T-helper 9 cell (primary cell): Measurements from ENCODE around the gene ALPL.
"Not testable (repeated sequence)": the region's sequence is repeated elsewhere in the genome, so short reads cannot be mapped to it uniquely, and the experiment has no call there.

Experiments
- DNase-seq: peaks from one replicate; pipeline ENCODE4 v3.0.0-alpha.2; 2020

Gene ALPL

DNA sequence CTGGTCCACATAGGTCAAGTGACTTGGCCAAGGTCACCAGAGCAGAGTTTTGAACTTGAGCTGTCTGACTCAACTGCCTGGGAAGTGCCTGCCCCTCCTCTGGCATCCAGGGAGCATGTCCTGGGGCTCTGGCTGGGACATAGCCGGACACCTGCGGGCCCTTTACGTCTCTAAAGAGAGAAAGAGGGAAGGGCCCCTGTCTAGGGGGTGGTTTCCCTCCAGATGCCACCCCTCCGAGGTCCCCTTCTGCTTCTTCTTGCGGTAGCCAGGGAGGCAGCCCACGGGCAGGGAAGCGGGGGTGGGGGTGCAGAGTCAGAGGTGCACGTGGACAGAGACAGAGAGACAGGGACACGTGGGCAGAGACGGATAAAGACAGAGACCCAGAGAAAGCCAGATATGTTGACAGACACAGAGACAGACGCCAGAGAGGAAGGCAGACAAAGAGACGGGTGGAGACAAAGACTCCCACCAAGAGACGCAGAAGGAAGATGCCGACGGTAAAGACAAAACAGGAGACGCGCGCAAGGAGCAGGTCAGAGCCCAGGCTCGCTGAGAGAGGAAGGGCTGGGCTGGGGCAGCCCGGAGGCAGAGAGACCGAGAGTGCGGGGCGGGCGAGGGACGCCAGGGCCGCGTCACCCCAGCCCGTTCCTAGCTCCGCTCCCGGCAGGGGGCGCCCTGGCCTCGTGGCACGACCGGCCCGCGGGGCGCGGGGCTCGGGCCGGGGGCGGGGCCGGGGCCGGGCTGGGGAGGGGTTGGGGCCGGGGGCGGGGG lies 458 bp upstream of the ALPL start:
- DNase-seq, result peak; percentile 59

DNA sequence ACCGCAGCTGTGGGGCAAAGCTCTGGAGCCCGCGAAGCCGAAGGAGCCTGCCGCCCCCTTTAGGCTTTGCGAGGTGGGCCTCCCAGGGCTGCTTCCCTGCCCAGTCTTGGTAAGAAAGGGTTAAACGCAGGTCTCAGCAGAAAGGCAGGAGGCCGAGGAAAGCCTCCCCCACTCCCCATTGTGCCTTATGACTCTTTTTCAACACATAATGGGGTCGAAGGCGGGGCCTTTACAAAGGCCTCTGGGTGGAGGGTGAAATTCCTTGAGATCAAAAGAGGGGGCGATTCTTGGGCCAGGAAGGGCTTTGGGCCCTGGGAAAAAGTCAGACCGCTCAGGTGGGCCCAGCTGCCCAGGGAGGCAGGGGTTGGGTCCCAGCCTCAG lies 880 bp downstream of the ALPL start:
- no peak for DNase-seq

DNA sequence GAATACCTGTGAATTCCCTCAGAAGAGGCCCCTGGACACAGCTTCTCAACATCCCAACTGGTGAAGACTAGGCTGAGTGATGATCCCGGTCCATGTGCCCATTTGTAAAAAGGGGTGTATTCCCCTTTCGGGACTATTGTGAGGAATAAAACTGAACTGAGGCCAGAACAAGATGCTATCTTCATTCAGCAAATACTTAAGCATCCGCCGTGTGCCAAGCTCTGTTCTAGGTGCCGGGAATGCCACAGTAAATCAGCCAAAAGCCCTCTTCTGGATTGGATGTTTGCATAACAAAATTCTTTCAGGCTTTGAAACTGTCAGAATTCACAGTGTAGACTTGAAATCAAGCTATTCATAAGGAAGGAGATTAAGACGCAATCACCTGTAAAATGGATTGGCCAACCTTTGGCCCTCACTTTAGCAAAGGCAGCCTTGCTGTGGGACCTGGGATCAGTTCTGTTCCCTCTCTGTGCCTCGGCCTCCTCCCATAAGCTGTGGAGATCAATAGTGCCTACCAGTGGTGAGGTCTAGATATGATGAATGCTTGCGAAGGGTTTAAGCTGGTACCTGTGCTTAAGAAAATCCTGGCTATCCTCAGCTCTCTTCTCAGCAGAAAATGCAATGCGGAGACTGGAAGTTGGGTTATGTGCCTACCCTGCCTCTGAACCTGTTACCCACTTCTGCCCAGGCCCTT lies 1.8 kb downstream of the ALPL start:
- no peak for DNase-seq

DNA sequence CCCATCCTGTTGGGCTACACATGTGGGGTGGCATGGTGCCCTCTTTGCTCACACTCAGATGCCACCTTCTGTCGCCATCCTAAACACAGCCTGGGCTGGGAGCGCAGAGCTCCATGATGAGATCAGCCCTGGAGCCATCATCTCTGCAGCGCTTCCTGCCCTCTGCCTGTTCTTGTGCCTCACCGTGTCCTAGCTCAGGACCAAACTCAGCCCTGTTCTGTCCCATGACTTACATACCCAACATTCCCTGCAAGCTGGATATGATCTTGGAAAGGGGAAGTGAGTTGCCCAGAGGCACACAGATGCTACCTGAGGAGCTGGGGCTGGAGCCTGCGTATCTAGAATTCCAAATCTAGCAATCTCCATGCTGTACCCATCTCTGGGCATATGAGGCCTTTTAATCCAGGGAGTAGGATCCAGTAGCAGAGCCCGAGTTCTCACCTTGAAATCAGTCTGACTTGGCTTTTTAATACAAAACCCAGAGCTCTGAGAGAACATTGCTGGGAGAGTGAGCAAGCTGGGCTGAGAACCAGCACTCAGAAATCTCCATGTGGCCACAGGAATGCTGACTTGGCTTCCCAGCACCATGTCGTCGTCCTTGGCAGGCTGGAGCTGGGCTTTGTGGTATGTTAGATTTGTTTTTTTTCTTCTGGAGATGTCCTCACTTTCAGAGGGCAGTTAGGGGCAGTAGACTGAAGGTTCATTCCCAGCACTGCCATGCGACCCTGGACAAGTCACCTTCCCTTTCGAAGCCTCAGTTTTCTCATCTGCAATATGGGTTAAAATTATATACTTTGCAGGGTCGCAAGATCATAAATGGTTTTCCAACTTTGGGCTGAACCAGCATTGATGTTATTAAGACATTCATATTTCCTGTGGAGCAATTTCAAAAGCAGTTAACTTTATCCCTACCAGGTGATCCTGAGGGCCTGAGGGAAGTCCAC lies 2.6 kb downstream of the ALPL start:
- DNase-seq, result no peak

DNA sequence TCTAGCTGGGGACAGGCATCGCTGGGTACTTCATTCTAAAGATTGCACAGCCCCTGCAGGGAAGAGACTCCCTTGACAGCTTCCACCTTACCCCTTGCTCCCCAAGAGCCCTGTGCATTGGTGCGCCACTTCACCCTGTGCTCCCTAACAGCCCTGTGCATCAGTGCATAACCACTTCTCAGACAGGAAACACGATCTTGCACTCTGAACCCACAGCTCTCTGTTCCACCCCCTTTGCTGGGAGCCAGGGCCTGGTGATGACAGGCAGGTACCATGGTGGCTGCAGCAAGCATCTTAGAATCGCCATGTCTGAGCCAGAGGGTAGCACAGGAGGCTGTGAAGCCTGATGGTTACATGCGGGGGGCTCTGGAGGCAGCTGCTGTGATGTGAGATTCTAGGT lies 5.0 kb downstream of the ALPL start:
- DNase-seq, result no peak

DNA sequence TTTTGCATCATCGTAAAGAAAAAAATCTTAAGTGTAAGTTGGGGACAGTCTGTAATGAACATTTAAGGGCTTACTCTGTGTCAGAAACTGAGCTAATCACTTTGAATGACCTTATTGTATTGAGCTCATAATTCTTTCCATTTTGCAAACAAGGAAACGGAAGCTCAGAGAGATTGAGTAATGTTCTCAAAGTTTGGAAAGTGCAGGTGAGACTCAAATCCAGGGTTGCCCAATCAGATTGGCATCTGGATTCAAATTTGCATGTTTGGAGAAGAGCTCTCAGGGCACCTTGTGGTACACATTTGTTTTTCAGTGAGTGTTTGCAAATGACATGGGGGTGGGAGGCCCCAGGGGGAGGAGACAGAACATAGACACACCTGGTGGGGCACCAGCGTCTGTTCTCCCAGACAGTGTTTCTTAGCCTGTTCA lies 8.0 kb downstream of the ALPL start:
- no peak for DNase-seq

DNA sequence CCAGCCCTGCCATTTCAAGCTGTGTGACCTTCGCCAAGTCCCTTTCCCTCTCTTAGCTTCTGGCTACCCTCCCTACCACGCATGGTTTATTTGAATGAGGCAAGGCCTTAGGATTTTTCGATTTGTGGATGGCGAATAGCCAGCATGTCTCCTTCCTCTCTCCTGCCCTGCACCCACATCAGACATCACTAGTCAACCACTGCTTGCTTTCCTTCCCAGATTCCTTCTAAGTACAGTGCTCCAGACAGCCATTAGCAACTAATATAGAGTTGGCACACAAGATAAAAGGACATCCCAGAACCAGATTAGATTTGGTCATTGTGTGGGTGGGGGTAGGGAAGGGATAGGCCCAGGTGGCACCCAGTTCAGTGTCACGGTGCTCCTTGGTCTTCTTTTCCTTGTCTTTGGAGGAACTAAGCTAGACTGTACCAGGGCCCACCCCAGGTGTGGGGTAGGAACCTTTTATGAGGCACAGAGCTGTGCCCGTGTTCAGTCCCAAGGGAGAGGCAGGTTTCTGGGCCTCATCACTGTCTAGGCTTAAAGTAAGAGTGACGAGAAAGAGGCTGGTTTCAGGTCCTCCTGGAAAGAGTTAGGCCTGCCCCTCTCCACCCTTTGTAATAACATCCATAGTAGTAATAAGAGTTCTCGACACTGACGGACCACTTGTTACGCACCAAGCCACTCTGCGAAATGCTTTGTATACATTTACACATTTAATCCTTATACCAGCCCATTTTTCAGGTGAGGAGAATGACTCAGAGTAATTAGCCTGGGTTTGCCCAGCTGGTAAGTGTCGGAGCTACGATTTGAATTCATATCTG lies 8.6 kb downstream of the ALPL start:
- DNase-seq, result no peak

DNA sequence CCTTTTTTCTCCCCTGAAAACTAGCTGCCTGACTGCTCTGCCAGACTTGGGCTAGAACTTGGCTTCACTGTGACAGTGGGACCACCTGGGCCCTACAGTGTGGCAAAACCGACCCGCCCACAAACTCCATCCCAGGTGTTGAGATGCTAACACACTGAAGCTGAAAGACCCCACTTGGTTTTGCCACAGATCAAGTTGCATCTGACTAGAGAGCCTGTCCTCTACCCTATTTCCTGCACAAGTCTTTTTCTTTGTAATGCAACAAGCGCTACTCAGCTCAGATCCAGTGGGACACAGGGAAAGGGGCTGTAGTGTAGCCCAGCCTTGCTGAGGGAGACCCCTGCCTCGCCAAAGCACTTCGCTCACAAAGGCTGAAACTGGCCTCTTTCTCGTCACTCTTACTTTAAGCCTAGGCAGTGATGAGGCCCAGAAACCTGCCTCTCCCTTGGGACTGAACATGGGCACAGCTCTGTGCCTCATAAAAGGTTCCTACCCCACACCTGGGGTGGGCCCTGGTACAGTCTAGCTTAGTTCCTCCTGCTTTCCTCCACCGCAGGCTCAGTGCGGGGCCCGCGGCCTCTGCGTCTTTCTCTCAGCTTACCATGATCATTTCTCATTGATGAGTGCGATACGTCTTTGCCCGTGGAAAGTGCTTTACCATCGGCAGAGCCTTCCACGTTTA lies 9.7 kb downstream of the ALPL start:
- no peak for DNase-seq

DNA sequence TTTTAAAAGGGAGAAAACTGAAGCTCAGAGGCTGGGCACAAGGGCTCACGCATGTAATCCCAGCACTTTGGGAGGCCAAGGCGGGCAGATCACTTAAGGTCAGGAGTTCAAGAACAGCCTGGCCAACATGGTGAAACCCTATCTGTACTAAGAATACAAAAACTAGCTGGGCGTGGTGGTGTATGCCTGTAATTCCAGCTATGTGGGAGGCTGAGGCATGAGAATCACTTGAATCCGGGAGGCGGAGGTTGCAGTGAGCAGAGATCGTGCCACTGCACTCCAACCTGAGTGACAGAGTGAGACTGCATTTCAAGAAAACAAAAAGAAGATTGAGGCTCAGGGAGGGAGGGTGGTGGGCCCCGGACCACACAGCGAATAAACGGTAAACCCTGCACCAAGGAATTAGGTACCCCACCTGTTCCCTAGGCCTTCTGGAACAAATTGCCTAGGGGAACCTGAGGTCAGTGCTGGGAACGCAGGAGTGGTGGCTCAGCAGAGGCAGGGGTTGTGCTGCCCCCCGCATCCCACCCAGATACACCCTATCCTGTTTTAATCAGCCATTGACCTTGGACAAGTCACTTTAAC lies 10.4 kb downstream of the ALPL start:
- DNase-seq, result not testable (repeated sequence)

DNA sequence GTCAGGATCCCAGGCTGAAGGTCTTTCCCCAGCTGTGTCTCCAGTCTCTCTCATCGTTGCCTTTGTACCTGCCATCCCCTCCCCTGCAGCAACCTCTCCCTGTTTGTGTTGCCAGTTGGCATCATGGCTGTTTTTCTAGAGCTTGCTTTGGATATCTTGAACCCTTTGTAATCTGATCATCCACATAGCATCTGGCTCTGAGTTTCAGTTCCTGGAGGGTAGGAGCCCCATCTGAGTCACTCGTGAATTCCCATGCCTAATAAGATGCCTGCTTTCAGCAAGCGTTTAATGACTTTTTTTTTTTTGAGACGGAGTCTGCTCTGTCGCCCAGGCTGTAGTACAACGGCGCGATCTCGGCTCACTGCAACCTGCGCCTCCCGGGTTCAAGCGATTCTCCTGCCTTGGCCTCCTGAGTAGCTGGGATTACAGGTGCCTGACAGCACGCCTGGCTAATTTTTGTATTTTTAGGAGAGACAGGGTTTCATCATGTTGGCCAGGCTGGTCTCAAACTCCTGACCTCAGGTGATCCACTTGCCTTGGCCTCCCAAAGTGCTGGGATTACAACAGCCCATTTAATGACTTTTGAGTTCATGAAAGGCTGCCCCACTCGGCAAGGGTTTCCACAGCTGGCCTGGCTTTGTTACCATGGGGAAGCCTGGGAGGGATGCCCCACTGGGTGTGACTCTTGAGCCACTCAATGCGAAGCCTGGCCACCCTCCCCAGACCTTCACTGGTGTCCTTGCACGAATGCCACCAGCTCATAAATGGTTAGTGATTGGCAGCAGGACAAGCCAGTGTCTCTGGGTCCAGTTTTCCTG lies 11.9 kb downstream of the ALPL start:
- no peak for DNase-seq

DNA sequence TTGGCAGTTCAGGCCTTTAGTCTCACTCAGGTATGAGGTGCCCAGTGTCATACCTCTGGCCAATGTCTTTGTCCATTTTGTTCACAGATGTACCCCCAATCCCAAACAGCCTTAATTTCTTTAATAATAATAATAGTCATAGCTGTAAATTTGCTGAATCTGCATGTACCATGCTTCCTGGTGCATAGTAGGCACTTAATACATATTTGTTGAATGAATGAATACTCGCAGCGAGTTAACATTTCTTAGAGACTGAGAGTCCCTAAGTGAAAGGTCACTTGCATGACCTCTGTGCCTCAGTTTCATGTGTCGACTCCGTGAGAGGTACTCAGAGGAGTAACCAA lies 12.5 kb downstream of the ALPL start:
- DNase-seq, result no peak

DNA sequence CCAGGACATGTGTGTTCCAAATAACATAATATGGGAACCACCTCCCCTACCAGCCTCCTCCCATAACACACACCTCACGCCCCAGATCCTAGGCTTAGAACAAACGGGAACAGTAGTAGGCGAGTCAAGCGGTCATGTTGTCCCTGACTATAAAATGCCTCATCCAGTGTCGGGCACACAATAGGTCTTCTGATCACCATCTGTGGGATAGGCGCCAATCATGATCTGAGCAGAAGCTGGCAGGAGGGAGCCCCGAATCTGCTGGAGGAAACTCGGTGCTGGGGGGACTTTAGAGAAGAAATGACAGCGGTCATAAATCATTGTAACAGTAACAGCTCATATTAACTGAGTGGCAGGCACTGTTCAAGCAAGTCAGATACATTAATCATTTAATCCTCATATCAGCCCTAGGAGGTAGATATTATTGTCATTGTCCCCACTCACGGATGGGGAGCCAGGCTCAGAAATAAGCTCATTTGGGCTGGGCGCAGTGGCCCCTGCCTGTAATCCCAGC lies 13.4 kb downstream of the ALPL start:
- DNase-seq, result no peak

DNA sequence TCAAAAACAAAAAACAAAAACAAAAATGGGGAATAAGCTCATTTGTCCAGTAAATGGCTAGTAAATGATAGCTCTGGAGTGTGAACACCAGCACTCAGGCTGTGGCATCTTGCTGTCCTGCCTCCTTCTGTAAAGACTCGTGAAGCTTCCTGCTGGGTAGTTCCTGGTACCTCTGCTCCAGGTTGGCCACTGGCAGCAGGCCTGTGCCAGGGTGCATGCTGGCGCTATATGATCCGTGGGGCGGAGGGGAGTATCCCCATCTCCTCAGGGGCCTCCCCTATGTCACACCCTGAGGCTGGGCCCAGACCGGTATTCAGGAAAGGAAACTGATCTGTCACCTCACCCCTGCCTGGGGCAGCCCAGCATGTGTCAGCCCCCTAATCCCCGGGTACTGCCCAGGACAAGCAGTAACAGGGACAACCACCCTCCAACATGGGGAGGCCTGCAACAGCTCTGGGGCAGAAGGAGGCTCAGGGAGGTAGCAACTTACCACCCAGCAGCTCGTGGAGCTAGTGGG lies 14.1 kb downstream of the ALPL start:
- no peak for DNase-seq

DNA sequence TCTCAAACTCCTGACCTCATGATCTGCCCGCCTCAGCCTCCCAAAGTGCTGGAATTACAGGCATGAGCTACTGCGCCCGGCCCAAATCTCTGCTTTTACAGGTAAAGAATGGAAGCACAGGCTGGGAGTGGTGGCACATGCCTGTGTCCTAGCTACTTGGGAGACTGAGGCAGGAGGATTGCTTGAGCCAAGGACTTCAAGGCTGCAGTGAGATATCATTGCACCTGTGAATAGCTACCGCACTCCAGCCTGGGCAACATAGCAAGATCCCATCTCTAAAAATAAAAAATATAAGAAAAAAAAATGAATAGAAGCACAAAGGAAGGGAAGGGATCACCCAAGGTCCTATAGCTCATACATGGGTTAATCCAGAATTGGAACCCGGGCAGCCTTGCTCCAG lies 15.0 kb downstream of the ALPL start:
- no peak for DNase-seq

DNA sequence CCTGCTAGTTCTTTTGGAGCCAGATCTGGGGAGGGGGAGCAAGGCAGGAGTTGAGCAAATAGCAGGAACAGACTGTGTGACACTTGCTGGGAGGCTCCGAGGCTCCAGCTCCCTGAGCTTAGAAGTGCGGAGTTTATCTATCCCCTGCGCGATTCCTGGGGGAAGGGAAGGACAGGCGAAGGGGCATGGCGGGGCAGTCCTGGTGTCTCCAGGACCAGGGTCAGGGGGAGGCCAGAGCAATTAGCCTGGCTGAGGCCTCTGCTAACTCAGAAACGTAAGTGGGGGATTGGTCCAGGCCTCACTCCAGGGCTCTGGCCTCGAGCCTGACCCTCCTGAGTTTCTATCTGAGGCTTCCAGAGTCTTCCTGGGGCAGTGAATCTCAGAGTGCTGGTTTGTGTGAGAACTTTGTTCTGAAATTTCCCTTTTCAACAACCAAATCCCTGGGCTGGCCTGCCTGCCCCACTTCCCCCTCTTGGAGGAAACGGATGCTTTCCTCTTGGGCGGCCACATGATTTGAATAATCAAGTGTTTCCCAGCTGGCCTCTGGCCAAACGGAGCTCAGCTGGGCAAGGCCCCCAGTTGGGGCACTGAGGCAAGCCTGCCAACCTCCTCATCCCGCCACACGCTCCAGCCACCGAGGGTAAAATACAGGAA lies 15.6 kb downstream of the ALPL start:
- no peak for DNase-seq

DNA sequence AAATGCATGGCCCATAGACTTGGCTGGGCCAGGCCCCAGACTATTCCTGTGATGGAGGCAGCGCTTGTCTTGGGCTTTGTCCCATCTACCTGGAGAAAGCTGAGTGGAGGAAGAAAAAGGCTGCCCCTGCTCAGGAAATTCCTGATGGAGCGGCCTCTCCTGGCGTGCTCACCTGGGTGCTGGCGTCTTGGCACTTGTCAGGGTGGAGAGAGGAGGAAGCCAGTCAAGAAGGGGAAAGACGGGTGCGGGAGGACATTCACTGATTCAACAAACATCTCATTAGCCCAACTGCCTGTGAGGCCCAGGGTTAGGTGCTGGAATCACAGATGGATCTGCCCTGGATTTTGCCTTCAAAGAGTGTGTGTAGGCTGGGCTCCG lies 16.1 kb downstream of the ALPL start:
- no peak for DNase-seq

DNA sequence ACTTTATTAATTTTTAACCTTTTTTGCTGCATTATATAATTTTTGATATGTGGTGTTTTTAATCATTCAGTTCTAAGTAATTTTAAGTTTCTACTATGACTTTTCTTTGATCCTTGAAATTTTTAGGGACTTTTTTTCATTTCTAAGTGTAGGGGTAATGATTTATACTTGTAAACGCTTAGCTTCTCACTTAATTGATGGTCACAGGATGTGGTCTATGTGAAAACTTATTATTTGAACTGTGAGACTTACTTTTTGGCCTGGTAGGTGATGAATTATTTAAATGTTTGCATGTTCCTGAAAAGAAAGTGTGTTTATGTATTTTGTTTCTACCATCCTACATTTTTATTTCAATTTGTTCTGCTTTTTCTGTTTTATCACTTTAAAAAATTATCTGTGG lies 17.2 kb downstream of the ALPL start:
- no peak for DNase-seq

DNA sequence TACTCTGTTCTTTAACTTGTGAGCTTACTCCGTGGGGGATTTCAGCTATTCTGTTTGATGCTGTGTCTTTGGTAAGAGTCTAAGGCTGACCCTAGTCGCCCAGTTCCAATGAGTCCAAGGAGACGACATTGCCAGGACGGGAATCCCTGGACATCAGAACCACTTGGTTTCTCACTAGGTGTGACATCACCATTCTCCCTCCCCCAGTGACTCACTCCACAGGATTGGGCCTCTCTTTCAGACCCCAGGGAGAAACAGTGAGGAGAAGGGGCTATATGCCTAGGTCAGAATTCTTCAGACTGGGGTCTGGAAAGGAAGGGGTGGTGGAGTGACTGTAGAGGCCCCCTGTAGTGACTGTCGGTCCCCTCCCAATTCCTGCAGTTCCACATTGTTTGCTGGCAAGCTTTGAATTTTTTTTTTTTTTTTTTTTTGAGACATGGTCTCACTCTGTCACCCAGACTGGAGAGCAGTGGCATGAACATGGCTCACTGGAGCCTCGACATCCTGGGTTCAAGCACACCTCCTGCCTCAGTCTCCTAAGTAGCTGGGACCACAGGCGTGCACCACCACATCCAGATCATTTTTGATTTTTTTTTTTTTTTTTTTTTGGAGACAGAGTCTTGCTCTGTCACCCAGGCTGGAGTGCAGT lies 21.3 kb downstream of the ALPL start:
- DNase-seq, result no peak

DNA sequence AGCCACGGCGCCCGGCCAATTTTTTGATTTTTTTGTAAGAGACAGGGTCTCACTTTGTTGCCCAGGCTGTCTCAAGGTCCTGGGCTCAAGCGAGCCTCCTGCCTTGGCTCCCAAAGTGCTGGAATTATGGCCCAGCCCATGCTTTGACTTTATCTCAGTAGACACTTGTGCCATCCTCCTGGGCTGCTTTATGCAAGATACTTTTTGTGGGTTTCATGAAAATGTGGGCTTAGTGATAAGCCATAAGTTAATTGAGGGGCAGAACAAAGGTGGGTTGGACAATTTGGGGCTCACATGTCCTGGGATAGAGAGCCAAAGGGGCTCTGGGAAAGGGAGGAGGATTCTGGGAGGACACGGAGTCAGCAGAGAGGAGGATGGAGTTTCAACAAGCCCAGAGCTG lies 22.0 kb downstream of the ALPL start:
- no peak for DNase-seq
